GM10248 (cell line): ENCODE data around the gene PDE4B.

Source experiments
- CTCF ChIA-PET: fragments of 300-600 bp; sonication (Branson Sonifier 250); formaldehyde crosslinking; extraction: SDS; loops from one replicate; lab custom pipeline; 2021; ENCODE audit warnings: antibody characterized with exemption; lab: Yijun Ruan, JAX
- POLR2A ChIA-PET: fragments of 350-650 bp; sonication (Branson Sonifier 250); formaldehyde crosslinking; extraction: SDS; loops from one replicate; lab custom pipeline; 2020; ENCODE audit warnings: antibody characterized with exemption; lab: Yijun Ruan, JAX
- DNase-seq: peaks from one replicate; pipeline ENCODE4 v3.0.0; 2012; ENCODE audit errors: extremely low spot score
- CTCF ChIP-seq: IDR thresholded peaks from 2 replicates; pipeline ENCODE4 v1.5.1; 2012; ENCODE audit warnings: mild to moderate bottlenecking, low read depth; ENCODE audit errors: extremely low read depth, missing control alignments, control extremely low read depth

Gene PDE4B

GRCh38 chr1:66359815-66360214, 567.1 kb downstream of the PDE4B start:
- ChIA-PET CTCF (interaction anchor here (0.6 to 12.2 kb wide), 20 partner anchors 9 to 112 kb away, joined by 3 to 113 read pairs (median 4); no protein-coding TSS in a partner anchor), POLR2A (interaction anchor here (0.9 kb wide), 1 partner anchor 10 kb away, joined by 3 read pairs; no protein-coding TSS in a partner anchor)
- TF ChIP-seq CTCF, result no peak
- no peak for DNase-seq

- CTCF ChIA-PET, result interaction anchor here (0.6 to 12.2 kb wide), 21 partner anchors 9 to 112 kb away, joined by 3 to 113 read pairs (median 5); no protein-coding TSS in a partner anchor
Observed at GRCh38 chr1:66360285-66360724, 567.6 kb downstream of the PDE4B start.

GRCh38 chr1:66364578-66365391, 572.1 kb downstream of the PDE4B start:
- no peak for DNase-seq
- no peak for TF ChIP-seq CTCF
- ChIA-PET CTCF (interaction anchor here (0.6 to 12.2 kb wide), 12 partner anchors 10 to 140 kb away, joined by 3 to 113 read pairs (median 4); no protein-coding TSS in a partner anchor), POLR2A (interaction anchor here (1.1 kb wide), 1 partner anchor 14 kb away, joined by 3 read pairs; no protein-coding TSS in a partner anchor)

More at GRCh38 chr1:66360285-66360724, 567.6 kb downstream of the PDE4B start:
- DNase-seq, result no peak
- peak; percentile 36 for TF ChIP-seq CTCF
- POLR2A ChIA-PET, result interaction anchor here (0.9 kb wide), 1 partner anchor 10 kb away, joined by 3 read pairs; no protein-coding TSS in a partner anchor

- CTCF ChIA-PET, result interaction anchor here (0.7 to 12.2 kb wide), 13 partner anchors 10 to 139 kb away, joined by 3 to 113 read pairs (median 4); no protein-coding TSS in a partner anchor
- TF ChIP-seq CTCF, result no peak
- no peak for DNase-seq
- POLR2A ChIA-PET, result no interaction called here
Observed at GRCh38 chr1:66365635-66366034, 572.9 kb downstream of the PDE4B start.

GRCh38 chr1:66366634-66367033, 573.9 kb downstream of the PDE4B start:
- CTCF ChIA-PET, result interaction anchor here (0.8 to 12.2 kb wide), 9 partner anchors 14 to 124 kb away, joined by 3 to 113 read pairs (median 3); no protein-coding TSS in a partner anchor
- POLR2A ChIA-PET, result no interaction called here
- DNase-seq, result no peak
- no peak for TF ChIP-seq CTCF

- no peak for TF ChIP-seq CTCF
- POLR2A ChIA-PET, result no interaction called here
- no peak for DNase-seq
- CTCF ChIA-PET, result interaction anchor here (0.8 to 12.2 kb wide), 9 partner anchors 11 to 83 kb away, joined by 3 to 113 read pairs (median 4); no protein-coding TSS in a partner anchor
Observed at GRCh38 chr1:66367369-66367768, 574.7 kb downstream of the PDE4B start.
